AG09319 (cell line): ENCODE results near the gene ACTR2.
A peak's percentile ranks its signal among the peaks of the same experiment; 100 is the strongest.
"Not testable (repeated sequence)": the region's sequence is repeated elsewhere in the genome, so short reads cannot be mapped to it uniquely, and the experiment has no call there.

Experiments
- DNase-seq: peaks from one replicate; pipeline ENCODE4 v3.0.0-alpha.2; 2010; ENCODE audit warnings: low read depth; ENCODE audit errors: extremely low read depth
- TF ChIP-seq, protein P1 (sequence below): IDR thresholded peaks from 2 replicates; pipeline ENCODE4 v1.5.1; 2011; ENCODE audit warnings: low read depth, mild to moderate bottlenecking, inconsistent platforms, low read length, moderate library complexity

Gene ACTR2

DNA sequence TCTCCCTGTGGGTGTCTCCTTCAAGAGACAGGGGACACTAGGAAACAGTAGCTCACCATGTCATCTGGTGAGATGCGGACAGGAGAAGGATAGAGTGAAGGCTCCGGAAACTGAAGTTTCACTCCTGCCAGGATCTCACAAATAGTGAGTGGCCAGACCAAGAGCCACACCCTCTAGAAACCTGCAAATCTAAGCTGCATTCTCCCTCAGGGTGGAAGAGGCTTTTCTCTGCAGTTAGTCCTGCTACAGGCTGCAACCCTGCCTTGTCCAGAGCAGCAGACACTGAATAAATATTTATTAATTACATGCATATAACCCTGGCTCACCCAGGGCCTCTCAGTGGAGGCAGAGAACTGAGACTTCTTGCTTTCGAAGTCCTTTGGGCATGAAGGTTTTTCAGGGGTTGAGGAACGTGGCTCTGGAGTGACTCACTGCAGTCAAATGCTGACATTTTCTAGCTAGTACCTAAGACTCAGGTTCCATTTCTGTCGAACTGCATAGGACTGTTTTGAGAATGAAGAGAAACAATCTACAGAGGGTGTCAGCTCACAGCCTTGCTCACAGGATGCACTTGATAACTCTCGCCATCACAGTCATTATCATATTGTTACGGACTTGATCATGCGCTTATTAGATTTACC is 87.3 kb downstream of the ACTR2 start:
- no peak for DNase-seq

DNA sequence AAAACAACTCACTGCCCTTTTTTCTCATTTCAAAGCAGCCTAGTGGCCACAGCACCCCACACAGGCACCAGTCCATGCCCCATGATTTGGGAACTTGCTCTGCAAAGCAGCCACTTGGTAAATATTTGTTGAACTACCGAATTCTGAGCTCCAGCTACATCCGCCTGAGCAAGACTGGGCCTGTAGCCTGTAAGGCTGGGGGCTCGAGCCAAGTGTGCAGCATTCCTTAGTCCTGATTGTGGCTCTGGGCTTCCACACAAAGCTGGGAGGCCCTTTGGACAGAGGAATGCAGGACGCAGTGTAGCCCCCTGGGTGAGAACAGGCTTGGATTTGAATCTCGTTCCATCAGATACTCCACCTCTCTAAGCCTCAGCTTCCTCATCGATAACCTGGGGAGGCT is 88.4 kb downstream of the ACTR2 start:
- DNase-seq = peak; percentile 28
- TF ChIP-seq, protein P1, sequence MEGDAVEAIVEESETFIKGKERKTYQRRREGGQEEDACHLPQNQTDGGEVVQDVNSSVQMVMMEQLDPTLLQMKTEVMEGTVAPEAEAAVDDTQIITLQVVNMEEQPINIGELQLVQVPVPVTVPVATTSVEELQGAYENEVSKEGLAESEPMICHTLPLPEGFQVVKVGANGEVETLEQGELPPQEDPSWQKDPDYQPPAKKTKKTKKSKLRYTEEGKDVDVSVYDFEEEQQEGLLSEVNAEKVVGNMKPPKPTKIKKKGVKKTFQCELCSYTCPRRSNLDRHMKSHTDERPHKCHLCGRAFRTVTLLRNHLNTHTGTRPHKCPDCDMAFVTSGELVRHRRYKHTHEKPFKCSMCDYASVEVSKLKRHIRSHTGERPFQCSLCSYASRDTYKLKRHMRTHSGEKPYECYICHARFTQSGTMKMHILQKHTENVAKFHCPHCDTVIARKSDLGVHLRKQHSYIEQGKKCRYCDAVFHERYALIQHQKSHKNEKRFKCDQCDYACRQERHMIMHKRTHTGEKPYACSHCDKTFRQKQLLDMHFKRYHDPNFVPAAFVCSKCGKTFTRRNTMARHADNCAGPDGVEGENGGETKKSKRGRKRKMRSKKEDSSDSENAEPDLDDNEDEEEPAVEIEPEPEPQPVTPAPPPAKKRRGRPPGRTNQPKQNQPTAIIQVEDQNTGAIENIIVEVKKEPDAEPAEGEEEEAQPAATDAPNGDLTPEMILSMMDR = no peak

More for the DNA sequence above, 87.3 kb downstream of the ACTR2 start:
- TF ChIP-seq, protein P1 = no peak

DNA sequence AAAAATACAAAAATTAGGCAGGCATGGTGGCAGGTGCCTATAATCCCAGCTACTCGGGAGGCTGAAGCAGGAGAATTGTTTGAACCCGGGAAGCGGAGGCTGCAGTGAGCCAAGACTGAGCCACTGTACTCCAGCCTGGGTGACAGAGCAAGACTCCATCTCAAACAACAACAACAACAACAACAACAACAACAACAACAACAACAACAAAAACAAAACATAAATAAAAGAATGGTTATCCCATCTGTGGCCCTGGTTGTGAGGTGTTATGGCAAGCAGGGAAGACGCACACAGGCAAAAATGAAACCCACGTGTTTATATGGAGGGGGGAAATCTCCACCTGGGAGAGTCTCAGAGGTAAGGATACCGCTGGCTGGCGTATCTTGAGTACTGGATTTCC is 89.7 kb downstream of the ACTR2 start:
- DNase-seq = not testable (repeated sequence)

DNA sequence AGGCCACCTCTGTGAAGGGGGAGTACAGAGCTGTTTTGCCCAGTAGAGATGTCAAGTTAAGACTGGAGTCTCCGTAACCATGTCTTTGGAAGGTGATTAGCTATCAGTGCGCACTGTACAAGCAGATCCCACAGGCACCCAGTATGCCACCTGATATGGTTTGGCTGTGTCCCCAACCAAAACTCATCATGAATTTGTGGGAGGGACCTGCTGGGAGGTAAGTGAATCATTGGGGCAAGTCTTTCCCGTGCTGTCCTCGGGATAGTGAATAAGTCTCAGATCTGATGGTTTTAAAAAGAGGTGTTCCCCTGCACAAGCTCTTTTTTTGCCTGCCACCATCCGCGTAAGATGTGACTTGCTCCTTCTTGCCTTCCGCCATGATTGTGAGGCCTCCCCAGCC is 90.2 kb downstream of the ACTR2 start:
- no peak for DNase-seq
- TF ChIP-seq, protein P1 = no peak

DNA sequence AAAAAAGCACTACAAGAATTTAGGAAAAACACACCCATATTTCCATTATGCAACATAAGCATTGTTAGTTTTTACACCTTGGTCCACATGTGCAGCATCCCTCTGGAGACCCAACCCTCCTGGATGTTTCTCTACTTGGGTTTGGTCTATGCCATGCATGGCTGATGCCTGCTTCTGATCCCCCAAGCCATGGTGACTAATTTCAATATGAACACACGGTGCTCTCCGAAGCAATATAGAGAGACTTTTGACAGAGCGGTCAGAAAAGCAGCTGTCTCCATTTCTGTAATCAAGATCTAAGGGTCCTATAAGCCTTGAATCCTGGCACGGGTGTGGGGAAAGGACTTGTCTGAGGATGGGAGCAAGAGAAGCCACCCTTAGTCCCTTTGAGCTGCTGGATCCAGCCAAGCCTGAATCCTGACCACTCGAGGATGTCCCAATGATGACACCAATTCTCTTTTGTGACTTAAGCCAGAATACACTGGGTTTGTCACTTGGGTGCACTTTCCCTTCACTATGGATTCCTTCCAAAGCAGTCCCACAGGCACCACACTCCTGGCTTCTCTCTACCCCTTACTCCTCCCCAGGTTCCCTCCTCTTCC is 91.5 kb downstream of the ACTR2 start:
- no peak for DNase-seq
- TF ChIP-seq, protein P1 = no peak

DNA sequence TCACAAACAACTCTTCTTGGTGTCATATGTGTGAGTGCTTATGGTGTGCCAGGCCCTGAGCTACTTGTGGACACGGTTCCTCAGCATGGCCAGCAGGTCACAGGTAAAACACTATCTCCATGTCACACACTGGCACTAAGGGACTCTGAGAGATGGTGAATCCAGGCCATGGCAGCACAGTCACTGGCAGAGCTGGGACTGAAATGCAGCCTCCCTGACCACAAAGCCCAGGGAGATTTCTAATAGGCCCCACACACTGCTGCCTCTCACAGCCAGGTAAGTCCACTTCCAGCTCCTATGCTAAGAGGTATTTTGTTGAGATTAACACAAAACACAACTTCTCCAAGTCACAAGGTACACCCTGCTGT is 92.0 kb downstream of the ACTR2 start:
- TF ChIP-seq, protein P1 = no peak
- no peak for DNase-seq

DNA sequence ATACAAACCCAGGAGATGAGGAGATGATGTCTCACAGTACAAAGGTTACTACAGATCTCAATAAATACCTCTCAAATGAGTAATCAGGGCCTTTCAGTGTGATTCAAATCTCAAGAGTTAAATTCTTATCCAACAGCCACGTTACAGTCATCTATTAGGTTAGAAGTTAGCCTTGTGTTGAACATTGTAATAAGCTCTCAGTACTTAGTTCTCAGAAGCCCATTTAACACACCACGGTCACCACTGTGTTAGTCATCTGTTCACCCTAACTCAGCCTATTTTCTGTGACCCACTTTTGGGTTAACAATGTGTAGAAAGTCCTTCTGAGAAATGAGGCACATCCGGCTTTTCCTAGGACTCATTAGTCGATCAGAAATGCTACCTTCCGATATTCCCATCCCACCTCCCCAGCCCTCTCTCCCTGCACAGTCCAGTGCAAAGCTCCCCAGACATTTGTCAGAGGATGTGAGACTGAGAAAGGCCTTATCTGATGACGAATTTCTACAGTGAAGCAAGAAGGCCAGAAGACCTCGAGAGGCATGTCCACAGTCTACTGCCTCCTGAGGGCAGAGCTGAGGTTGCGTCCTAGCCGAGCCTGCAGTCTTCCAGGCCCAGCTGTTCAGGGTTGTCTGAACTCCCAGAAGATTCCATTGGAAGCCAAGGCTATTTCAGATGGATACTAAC is 92.6 kb downstream of the ACTR2 start:
- TF ChIP-seq, protein P1 = peak; percentile 56
- DNase-seq = peak; percentile 46
